Amniotic stem cell (primary cell): Measurements from ENCODE around the gene SPEM1.
"Not testable (repeated sequence)": the region's sequence is repeated elsewhere in the genome, so short reads cannot be mapped to it uniquely, and the experiment has no call there.

Source experiments
- DNase-seq: peaks from one replicate; lab custom pipeline; 2025; lab: John Stamatoyannopoulos, UW

The SPEM1 gene

DNA sequence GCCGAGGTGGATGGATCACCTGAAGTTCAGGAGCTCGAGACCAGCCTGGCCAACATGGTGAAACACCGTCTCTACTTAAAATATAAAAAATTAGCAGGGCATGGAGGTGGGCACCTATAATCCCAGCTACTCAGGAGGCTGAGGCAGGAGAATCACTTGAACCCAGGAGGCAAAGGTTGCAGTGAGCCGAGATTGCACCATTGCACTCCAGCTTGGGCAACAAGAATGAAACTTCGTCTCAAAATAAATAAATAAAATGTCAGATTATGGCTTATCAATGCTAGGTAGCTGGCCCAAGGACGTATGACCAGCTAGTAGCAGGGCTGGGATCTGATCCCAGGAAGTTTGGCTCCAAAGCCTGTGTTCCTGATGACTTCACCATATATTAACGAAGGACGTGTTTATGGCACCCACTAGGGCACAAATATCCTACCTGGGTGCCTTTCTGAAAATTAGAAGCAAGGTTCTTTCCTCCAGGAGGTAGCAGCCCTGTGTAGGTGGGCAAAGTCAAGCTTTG is 50.4 kb downstream of the SPEM1 start:
- not testable (repeated sequence) for DNase-seq
